ENCODE measurements around the gene HBG2. TPM values are rescaled to one million over a fixed set of nuclear protein-coding genes. Genes with fewer than 3 reads are reported as not detected.

HBG2 gene
- total and polyA plus RNA-seq, 9 of the 15 experiments (the other 6 are each of a cell fraction or from before 2014, with no cell fraction given) = 1,626 to 58,619 (median 10,515) TPM

DNA sequence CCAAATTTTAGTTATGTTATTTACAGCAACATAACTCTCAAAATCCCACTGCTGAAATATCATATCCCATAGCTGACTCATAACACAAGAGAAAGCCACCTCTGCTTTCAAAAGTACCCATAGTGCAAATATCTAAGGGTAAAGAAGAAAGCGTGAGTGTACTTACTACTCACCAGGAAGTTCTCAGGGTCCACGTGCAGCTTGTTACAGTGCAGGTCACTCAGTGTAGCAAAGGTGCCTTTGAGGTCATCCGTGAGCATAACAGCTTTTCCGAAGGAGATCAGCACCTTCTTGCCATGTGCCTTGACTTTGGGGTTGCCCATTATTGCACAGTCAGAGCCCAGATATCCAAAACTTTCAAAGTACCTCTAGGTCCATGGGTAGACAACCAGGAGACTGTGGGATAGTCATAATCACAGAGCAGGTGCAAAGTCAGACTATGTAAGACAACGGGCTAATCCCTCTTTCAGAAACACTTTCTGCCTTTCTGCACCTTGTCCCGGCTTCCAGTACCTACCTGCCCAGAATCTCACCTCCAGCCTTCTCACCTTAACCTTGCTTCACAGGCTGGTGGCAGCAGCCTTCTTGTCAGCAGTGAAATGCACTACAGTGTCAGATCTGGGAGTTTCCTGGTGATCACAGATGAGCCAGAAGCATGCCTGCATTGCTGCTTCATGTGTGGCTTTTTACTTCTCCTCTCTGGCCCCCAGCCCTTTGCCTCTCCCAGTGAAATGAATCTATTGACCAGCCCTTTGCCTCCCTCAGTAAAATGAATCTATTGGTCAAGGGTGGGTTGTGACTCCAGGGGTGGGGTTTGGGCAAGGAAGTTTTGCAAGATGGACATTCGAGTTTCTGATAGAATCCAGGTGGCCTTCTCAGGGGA, 11.4 kb downstream of the HBG2 start (continued):
- TF ChIP-seq, protein P1, sequence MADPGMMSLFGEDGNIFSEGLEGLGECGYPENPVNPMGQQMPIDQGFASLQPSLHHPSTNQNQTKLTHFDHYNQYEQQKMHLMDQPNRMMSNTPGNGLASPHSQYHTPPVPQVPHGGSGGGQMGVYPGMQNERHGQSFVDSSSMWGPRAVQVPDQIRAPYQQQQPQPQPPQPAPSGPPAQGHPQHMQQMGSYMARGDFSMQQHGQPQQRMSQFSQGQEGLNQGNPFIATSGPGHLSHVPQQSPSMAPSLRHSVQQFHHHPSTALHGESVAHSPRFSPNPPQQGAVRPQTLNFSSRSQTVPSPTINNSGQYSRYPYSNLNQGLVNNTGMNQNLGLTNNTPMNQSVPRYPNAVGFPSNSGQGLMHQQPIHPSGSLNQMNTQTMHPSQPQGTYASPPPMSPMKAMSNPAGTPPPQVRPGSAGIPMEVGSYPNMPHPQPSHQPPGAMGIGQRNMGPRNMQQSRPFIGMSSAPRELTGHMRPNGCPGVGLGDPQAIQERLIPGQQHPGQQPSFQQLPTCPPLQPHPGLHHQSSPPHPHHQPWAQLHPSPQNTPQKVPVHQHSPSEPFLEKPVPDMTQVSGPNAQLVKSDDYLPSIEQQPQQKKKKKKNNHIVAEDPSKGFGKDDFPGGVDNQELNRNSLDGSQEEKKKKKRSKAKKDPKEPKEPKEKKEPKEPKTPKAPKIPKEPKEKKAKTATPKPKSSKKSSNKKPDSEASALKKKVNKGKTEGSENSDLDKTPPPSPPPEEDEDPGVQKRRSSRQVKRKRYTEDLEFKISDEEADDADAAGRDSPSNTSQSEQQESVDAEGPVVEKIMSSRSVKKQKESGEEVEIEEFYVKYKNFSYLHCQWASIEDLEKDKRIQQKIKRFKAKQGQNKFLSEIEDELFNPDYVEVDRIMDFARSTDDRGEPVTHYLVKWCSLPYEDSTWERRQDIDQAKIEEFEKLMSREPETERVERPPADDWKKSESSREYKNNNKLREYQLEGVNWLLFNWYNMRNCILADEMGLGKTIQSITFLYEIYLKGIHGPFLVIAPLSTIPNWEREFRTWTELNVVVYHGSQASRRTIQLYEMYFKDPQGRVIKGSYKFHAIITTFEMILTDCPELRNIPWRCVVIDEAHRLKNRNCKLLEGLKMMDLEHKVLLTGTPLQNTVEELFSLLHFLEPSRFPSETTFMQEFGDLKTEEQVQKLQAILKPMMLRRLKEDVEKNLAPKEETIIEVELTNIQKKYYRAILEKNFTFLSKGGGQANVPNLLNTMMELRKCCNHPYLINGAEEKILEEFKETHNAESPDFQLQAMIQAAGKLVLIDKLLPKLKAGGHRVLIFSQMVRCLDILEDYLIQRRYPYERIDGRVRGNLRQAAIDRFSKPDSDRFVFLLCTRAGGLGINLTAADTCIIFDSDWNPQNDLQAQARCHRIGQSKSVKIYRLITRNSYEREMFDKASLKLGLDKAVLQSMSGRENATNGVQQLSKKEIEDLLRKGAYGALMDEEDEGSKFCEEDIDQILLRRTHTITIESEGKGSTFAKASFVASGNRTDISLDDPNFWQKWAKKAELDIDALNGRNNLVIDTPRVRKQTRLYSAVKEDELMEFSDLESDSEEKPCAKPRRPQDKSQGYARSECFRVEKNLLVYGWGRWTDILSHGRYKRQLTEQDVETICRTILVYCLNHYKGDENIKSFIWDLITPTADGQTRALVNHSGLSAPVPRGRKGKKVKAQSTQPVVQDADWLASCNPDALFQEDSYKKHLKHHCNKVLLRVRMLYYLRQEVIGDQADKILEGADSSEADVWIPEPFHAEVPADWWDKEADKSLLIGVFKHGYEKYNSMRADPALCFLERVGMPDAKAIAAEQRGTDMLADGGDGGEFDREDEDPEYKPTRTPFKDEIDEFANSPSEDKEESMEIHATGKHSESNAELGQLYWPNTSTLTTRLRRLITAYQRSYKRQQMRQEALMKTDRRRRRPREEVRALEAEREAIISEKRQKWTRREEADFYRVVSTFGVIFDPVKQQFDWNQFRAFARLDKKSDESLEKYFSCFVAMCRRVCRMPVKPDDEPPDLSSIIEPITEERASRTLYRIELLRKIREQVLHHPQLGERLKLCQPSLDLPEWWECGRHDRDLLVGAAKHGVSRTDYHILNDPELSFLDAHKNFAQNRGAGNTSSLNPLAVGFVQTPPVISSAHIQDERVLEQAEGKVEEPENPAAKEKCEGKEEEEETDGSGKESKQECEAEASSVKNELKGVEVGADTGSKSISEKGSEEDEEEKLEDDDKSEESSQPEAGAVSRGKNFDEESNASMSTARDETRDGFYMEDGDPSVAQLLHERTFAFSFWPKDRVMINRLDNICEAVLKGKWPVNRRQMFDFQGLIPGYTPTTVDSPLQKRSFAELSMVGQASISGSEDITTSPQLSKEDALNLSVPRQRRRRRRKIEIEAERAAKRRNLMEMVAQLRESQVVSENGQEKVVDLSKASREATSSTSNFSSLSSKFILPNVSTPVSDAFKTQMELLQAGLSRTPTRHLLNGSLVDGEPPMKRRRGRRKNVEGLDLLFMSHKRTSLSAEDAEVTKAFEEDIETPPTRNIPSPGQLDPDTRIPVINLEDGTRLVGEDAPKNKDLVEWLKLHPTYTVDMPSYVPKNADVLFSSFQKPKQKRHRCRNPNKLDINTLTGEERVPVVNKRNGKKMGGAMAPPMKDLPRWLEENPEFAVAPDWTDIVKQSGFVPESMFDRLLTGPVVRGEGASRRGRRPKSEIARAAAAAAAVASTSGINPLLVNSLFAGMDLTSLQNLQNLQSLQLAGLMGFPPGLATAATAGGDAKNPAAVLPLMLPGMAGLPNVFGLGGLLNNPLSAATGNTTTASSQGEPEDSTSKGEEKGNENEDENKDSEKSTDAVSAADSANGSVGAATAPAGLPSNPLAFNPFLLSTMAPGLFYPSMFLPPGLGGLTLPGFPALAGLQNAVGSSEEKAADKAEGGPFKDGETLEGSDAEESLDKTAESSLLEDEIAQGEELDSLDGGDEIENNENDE (IDR thresholded peaks at IDR 0.05; ENCODE audit: low read depth, low read length) = peak; percentile 26
- peak; percentile 22; the same call in 1 of the 2 replicates for TF ChIP-seq ZSCAN32 (CRISPR knock-in tag; IDR thresholded peaks at IDR 0.05)
- TF ChIP-seq ZBED1 (IDR thresholded peaks at IDR 0.05) = no peak; the same call in none of the 2 replicates
- peak; percentile 9 for TF ChIP-seq TFAP4 (CRISPR knock-in tag; IDR thresholded peaks at IDR 0.05; ENCODE audit: borderline replicate concordance)
- TF ChIP-seq NBN (IDR thresholded peaks at IDR 0.05; ENCODE audit: low read depth) = peak; percentile 13; the same call in 1 of the 2 replicates
- TF ChIP-seq, protein P2, sequence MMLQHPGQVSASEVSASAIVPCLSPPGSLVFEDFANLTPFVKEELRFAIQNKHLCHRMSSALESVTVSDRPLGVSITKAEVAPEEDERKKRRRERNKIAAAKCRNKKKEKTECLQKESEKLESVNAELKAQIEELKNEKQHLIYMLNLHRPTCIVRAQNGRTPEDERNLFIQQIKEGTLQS (IDR thresholded peaks at IDR 0.05) = 0 out of 2 replicates have a peak, but pooled peaks have one; percentile 29
- TF ChIP-seq, protein P2 (CRISPR knock-in tag; conservative IDR thresholded peaks at IDR 0.05) = no peak
- TF ChIP-seq POLR2A (conservative IDR thresholded peaks at IDR 0.05) = peak; percentile 93
- peak; percentile 42; the same call in 1 of the 2 replicates for TF ChIP-seq ESRRA (IDR thresholded peaks at IDR 0.05; ENCODE audit: borderline replicate concordance, low read depth)
- TF ChIP-seq, protein P3, sequence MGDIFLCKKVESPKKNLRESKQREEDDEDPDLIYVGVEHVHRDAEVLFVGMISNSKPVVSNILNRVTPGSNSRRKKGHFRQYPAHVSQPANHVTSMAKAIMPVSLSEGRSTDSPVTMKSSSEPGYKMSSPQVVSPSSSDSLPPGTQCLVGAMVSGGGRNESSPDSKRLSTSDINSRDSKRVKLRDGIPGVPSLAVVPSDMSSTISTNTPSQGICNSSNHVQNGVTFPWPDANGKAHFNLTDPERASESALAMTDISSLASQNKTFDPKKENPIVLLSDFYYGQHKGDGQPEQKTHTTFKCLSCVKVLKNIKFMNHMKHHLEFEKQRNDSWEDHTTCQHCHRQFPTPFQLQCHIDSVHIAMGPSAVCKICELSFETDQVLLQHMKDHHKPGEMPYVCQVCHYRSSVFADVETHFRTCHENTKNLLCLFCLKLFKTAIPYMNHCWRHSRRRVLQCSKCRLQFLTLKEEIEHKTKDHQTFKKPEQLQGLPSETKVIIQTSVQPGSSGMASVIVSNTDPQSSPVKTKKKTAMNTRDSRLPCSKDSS (IDR thresholded peaks at IDR 0.05; ENCODE audit: low read depth, partially characterized antibody) = no peak
